Epithelial cell of esophagus (primary cell): ENCODE results near the gene CCDC141.

Source experiments
- DNase-seq: peaks from one replicate; pipeline ENCODE4 v3.0.0; 2010; ENCODE audit warnings: low read depth
- H3K4me3 ChIP-seq: 2 replicates; pipeline ENCODE4 v1.5.1; 2011; ENCODE audit warnings: mild to moderate bottlenecking, low read length, control low read depth
- TF ChIP-seq, protein P1 (sequence below): IDR thresholded peaks from 2 replicates; pipeline ENCODE4 v1.5.1; 2011; ENCODE audit warnings: low read depth, mild to moderate bottlenecking, low read length, control low read depth, inconsistent platforms; ENCODE audit not compliant: insufficient read depth; ENCODE audit errors: missing control alignments

CCDC141 gene

DNA sequence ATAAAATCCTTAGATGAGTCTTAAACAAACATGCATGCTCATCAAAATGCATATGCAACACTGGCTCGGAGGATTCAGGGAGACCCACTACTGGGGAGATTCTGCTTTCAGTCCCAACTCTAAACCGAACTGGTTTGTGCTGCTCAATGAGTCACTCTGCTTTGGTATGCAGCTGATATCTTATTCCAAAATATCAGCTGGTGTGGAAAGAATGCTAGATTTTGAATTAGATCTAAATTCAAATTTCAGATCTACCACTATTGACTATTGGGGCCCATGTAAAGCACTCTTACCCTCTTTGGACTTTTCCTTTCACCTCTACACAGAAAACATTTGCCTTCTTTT lies 203.5 kb downstream of the CCDC141 start:
- DNase-seq, result no peak
- H3K4me3 ChIP-seq, result no peak overlapping the region
- TF ChIP-seq, protein P1, sequence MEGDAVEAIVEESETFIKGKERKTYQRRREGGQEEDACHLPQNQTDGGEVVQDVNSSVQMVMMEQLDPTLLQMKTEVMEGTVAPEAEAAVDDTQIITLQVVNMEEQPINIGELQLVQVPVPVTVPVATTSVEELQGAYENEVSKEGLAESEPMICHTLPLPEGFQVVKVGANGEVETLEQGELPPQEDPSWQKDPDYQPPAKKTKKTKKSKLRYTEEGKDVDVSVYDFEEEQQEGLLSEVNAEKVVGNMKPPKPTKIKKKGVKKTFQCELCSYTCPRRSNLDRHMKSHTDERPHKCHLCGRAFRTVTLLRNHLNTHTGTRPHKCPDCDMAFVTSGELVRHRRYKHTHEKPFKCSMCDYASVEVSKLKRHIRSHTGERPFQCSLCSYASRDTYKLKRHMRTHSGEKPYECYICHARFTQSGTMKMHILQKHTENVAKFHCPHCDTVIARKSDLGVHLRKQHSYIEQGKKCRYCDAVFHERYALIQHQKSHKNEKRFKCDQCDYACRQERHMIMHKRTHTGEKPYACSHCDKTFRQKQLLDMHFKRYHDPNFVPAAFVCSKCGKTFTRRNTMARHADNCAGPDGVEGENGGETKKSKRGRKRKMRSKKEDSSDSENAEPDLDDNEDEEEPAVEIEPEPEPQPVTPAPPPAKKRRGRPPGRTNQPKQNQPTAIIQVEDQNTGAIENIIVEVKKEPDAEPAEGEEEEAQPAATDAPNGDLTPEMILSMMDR, result no peak

DNA sequence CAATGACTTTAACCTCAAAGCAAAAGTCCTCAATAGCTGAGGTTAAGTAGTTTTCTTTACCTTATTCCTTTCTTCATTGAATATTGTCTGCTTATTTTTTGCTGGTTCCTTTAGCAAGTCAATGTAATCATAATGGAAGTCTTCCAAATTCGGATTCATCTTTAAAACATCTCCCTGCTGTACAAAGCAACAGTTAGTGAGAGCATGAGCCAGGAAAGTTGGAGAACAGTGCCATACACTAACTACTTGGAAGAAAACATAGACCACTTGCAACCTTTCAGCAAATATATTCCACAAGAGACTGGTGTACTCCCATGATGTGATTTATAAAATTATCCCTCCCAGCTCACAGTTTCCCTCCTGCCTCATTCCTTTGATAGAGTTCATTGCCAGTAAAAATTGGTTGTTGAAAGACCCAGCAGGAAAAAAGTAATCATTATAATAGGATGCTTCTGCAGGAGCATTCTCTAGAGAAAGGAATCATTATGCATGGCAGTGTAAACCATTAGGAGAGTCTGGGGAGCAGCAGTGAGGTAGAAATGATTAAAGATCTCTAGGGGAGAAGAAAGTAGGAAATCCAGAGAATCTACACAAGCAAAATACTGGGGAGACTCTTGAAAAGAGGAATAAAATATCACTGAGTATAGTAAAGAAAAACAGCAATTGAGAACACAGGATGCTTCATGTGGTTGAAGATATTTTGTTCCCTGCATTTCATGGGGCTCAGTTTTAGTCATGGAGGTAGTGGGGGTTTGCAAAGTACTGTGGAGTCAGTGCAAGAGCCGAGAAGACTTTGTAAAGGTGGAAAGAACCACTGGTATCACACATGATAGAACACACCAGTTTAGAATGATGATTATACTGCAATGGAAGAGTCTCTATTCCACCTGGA lies 204.1 kb downstream of the CCDC141 start:
- no peak overlapping the region for H3K4me3 ChIP-seq
- DNase-seq, result no peak

DNA sequence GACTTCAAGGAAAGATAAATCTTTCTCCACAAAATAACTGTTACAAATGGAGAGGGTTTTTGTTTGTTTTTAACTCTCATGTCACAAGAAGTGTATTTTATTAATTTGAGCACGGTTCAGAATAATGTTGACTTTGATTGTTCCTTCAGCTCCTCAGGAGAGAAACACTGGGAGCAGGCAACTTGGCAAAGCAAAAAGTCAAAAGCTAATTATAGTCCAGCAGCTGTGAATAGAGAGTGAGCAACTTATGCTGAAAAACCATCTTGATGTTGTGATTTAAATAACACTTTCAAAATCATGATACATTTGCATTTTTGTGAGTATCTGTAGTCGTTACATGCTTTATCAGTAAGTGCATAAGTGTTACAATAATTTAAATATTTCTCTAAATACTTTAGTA lies 205.2 kb downstream of the CCDC141 start:
- no peak for DNase-seq
- TF ChIP-seq, protein P1, result no peak
- H3K4me3 ChIP-seq, result no peak overlapping the region

More for the DNA sequence above, 204.1 kb downstream of the CCDC141 start:
- TF ChIP-seq, protein P1, result no peak

DNA sequence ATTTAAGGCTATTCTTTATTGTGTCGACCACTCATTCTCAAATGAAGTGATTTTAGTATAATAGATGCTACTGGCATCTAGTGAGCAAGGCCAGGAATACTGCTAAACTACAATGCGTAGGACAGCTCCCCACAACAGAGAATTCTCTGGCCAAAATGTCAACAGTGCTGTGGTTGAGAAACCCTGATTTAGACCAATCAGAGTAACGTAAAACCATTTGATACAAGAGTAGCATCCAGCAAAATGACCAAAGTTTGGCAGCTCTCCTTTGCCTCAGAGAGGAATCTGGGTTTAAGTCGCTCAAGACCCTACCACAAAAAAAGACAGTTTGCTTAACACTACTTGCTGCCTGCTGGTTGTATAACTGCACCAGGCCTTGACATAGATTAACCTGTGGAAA lies 205.7 kb downstream of the CCDC141 start:
- DNase-seq, result no peak
- TF ChIP-seq, protein P1, result no peak
- H3K4me3 ChIP-seq, result no peak overlapping the region

DNA sequence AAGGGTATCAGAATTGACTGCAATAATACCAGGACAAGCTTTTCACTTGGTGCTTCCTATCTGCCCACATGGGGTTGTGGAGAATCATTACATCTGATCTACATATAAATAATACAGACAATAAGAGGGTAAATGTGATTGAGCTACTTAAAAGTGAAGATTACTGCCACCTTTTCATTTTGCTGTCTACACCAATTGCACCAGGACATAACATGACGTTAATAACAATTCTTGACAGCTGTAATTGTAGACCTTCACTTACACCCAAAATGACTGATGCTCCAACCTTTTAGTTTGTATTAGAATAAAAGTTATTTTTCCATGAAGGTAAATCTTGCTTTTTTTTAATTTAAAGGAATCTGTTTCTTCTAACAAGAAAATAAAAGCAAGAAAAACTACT lies 206.2 kb downstream of the CCDC141 start:
- DNase-seq, result no peak
- no peak overlapping the region for H3K4me3 ChIP-seq
- TF ChIP-seq, protein P1, result no peak

DNA sequence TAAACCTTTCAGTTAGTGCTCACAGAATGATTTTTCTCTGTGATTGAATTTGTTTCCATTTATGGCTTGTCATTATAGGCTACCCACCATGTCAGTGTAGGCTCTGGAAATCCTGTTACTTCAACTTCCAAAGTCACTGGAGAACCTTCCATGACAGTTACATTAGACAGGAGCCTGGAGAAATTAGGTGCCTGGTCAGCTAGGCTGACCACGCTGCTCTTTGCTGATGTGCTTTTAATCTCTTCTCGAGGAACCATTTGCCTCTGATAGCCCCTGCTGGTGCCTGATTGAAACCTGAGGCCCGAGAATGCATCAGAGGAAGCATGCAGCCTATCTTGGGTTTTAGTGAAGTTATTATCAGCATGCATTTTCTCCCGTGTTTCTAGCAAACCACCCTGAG lies 213.1 kb downstream of the CCDC141 start:
- no peak overlapping the region for H3K4me3 ChIP-seq
- no peak for DNase-seq
- TF ChIP-seq, protein P1, result no peak

DNA sequence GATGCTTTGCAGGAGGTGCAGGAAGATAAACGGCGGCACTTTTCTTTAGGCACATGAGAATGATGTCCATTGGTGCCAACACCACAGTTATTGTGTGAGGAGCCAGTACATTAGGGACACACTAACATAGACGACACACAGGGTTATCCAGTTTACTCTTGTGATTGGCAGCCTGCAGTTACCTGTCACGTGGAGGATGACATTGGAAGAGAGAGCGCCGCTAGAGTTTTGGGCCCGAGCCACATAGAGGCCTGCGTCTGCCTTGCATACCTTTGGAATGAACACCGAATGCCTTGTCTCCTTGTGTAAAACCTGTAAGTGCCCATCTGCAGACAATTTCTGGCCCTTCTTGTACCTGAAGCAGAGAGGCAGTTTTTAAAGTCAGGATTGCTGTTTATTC lies 215.9 kb downstream of the CCDC141 start:
- no peak for DNase-seq
- TF ChIP-seq, protein P1, result no peak
- no peak overlapping the region for H3K4me3 ChIP-seq
